ENCODE data around the gene GPATCH2. TPM values are rescaled to one million over a fixed set of nuclear protein-coding genes. Genes with fewer than 3 reads are reported as not detected.
"Not testable (repeated sequence)": the region's sequence is repeated elsewhere in the genome, so short reads cannot be mapped to it uniquely, and the experiment has no call there.

GPATCH2 gene
- total RNA-seq, 1 donor from 2014 or later: 10.7 TPM

DNA sequence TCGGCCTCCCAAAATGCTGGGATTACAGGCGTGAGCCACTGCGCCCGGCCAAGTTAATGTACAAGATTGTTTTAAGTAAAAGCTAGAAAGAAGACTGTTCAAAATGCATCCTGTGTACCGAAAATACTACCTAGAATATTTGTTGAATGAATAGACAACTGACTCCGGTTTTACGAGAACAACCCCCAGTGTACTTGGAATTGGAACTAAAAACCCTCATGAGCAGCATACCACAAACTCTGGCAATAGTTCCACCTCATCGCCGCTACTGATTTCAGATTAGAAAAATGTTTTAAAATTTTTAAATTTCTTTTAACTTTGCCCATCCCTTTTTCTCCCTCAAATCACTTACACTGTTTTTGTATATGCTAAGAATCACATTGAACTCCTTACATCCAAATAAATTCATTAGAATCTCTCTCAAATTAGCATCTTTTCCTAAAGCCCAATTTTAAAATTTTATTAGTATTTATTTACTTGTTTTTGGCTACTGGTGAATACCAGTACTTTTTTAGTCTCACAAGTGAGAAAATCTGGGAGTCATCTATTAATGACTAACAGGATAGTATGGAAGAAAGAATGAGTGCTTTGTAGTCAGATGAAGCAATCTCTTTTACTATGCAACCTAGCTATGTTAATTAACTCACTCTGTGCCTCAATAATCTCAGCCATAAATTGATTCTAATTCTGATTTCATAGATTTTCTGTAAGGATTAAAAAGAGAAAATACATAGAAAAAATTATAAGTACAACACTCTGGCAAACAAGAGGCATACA, 95.1 kb downstream of the GPATCH2 start:
- no peaks in the 10 kb centered on the region for H3K27me3 Mint-ChIP-seq (ENCODE audit: low read depth)
- no peak for DNase-seq (ENCODE audit: low spot score)
- H3K27ac Mint-ChIP-seq: no peak overlapping the region
- no peaks in the 10 kb centered on the region for H3K36me3 Mint-ChIP-seq (ENCODE audit: low read depth)
- no peak overlapping the region for H3K4me3 Mint-ChIP-seq (ENCODE audit: low read depth)
- intact Hi-C loops (cut with micrococcal nuclease): no loop called here
- no peaks in the 10 kb centered on the region for H3K4me1 Mint-ChIP-seq (ENCODE audit: low read depth)
- H3K9me3 Mint-ChIP-seq: no peaks in the 10 kb centered on the region

DNA sequence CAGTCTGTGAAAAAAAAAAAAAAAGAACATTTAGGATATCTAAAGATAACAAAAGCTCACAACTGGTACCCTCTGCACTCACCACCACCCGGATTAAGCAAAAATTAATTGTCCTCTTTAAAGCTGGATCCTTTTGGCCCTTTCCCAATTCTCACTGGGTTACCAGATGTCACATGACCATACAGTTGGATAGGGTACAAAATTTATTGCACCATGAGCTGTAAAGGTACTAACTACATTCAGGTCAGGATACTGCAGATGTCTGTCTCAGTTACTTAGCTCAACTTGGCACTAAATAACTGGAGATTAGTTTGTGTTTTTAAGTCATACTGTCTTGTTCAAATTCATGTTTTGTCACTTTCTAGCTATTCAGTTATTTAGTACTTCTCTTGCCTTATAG, 96.3 kb downstream of the GPATCH2 start:
- Mint-ChIP-seq H3K36me3 (ENCODE audit: low read depth) (no peaks in the 10 kb centered on the region), H3K27me3 (ENCODE audit: low read depth) (no peaks in the 10 kb centered on the region), H3K4me1 (ENCODE audit: low read depth) (no peaks in the 10 kb centered on the region), H3K27ac (no peak overlapping the region), H3K9me3 (no peaks in the 10 kb centered on the region), H3K4me3 (ENCODE audit: low read depth) (no peak overlapping the region)
- intact Hi-C loops (cut with micrococcal nuclease): no loop called here
- DNase-seq (ENCODE audit: low spot score): no peak

DNA sequence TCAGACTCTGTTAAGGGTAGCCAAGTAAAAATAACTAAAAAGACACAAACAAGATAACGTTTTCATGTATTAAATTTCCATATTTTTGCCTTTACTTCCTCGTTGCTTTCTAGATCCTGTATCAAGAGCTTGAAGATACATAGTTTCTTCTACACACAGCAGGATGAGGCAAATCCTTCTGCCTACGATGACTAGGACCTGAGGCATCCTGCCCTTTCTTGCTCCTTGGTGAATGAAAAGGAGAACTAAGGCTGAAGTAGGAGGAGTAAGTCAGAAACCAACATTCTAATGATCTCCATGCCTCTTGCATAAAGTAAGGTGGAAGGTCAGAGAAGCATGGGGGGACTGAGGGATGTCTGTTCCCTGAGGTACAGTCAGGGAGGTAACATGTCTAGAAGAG, 102.6 kb downstream of the GPATCH2 start:
- Mint-ChIP-seq H3K4me1 (ENCODE audit: low read depth) (no peaks in the 10 kb centered on the region), H3K27ac (no peak overlapping the region), H3K9me3 (no peaks in the 10 kb centered on the region), H3K27me3 (ENCODE audit: low read depth) (no peaks in the 10 kb centered on the region), H3K4me3 (ENCODE audit: low read depth) (no peak overlapping the region), H3K36me3 (ENCODE audit: low read depth) (no peaks in the 10 kb centered on the region)
- no peak for DNase-seq (ENCODE audit: low spot score)
- intact Hi-C loops (cut with micrococcal nuclease): no loop called here

DNA sequence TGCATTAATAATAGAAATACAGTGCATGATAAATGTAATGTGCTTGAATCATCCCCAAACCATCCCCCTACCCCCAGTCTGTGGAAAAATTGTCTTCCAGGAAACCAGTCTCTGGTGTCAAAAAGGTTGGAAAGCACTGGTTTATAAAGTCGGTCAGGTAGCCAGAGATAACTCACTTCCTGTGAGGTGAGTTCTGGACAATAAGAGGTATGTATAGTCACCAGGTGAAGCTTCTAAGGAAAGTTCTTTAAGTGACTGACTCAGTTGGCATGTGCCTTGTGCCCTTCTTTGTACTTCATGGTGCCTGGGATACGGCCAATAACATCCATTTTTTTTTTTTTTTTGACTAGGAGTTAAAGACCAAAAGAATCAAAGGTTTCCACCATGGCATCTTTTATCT, 103.7 kb downstream of the GPATCH2 start:
- Mint-ChIP-seq H3K36me3 (ENCODE audit: low read depth) (no peaks in the 10 kb centered on the region), H3K9me3 (no peaks in the 10 kb centered on the region), H3K27ac (no peak overlapping the region), H3K4me3 (ENCODE audit: low read depth) (no peak overlapping the region), H3K4me1 (ENCODE audit: low read depth) (no peaks in the 10 kb centered on the region), H3K27me3 (ENCODE audit: low read depth) (no peaks in the 10 kb centered on the region)
- DNase-seq (ENCODE audit: low spot score): no peak
- intact Hi-C loops (cut with micrococcal nuclease): no loop called here

DNA sequence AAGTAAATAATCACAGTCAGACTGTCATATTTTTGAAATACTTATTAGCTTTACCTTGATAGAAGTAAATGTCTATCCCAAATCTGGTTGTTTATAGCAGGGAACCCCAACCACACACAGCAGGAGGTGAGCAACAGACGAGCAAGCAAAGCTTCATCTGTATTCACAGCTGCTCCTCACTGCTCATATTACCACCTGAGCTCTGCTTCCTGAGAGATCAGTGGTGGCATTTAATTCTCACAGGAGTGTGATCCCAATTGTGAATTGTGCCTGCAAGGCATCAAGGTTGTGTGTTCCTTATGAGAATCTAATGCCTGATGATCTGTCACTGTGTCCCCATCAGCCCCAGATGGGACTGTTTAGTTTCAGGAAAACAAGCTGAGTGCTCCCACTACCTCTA, 104.3 kb downstream of the GPATCH2 start:
- H3K36me3 Mint-ChIP-seq (ENCODE audit: low read depth): no peaks in the 10 kb centered on the region
- no peak for DNase-seq (ENCODE audit: low spot score)
- intact Hi-C loops (cut with micrococcal nuclease): no loop called here
- H3K4me1 Mint-ChIP-seq (ENCODE audit: low read depth): no peaks in the 10 kb centered on the region
- no peaks in the 10 kb centered on the region for H3K27me3 Mint-ChIP-seq (ENCODE audit: low read depth)
- no peaks in the 10 kb centered on the region for H3K9me3 Mint-ChIP-seq
- H3K27ac Mint-ChIP-seq: no peak overlapping the region
- H3K4me3 Mint-ChIP-seq (ENCODE audit: low read depth): no peak overlapping the region

DNA sequence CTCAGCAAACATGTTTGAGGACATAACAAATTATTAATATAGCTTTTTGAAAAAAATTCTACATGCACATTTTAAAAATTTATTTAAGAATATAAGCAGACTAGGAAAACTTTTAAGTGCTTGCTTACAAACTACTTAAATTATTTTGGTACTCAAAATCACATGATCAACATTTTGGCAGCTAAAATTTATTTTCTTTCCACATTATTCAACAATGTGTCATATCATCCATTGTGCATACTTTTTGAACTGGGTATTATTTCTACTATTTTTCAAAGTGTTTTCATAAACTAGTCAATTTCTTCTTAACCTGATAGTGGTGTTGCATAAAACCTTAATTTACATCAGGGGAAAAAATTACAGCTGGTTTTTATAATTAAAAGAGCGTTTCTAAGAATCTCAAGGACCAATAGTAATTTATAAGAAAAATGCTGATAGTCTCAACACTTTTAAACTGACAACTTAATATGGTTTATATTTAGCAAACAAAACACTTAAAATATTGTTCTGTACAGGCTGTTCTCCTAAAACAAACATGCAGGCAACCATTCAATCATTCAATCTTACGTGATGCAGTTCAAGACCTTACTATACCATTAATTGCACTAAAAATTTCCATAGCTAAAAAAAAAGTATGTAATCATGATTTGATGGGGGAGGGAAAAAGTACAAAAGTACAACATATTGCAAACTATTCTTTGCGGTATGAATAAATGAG, 105.0 kb downstream of the GPATCH2 start:
- H3K9me3 Mint-ChIP-seq: no peaks in the 10 kb centered on the region
- no peaks in the 10 kb centered on the region for H3K27me3 Mint-ChIP-seq (ENCODE audit: low read depth)
- no peak overlapping the region for H3K4me3 Mint-ChIP-seq (ENCODE audit: low read depth)
- intact Hi-C loops (cut with micrococcal nuclease): no loop called here
- H3K36me3 Mint-ChIP-seq (ENCODE audit: low read depth): no peaks in the 10 kb centered on the region
- no peaks in the 10 kb centered on the region for H3K4me1 Mint-ChIP-seq (ENCODE audit: low read depth)
- H3K27ac Mint-ChIP-seq: no peak overlapping the region
- DNase-seq (ENCODE audit: low spot score): no peak

DNA sequence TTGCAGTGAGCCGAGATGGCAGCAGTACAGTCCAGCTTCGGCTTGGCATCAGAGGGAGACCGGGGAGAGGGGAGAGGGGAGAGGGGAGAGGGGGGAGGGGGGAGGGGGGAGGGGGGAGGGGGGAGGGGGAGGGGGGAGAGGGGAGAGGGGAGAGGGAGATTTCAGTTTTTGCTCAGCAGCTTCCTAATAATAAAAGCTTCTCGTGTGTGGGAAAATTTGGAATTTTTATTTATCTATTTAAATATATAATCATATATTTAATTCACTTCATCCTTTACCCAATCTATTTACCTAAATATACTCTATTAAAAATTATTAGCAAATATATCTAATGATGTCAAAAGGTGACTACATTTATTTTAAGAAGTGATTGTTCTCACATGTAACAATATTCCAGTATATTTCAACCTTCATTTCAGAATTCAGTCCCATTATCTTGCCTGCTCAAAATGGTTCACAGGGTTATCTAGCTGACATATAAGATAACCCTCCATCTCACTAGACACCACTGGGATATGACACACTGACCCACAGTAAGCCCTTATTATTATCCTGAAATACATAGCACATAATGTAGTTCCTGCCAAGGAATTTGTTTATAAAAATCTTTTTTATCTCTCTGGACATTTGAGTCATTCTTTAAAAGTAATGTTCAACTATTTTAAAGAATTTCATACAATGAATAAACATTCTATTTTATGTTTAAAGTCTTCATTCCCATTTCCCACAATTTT, 105.9 kb downstream of the GPATCH2 start:
- Mint-ChIP-seq H3K36me3 (ENCODE audit: low read depth) (no peaks in the 10 kb centered on the region), H3K27ac (no peak overlapping the region), H3K27me3 (ENCODE audit: low read depth) (no peaks in the 10 kb centered on the region), H3K9me3 (no peaks in the 10 kb centered on the region), H3K4me3 (ENCODE audit: low read depth) (no peak overlapping the region), H3K4me1 (ENCODE audit: low read depth) (no peaks in the 10 kb centered on the region)
- DNase-seq (ENCODE audit: low spot score): no peak
- intact Hi-C loops (cut with micrococcal nuclease): no loop called here

DNA sequence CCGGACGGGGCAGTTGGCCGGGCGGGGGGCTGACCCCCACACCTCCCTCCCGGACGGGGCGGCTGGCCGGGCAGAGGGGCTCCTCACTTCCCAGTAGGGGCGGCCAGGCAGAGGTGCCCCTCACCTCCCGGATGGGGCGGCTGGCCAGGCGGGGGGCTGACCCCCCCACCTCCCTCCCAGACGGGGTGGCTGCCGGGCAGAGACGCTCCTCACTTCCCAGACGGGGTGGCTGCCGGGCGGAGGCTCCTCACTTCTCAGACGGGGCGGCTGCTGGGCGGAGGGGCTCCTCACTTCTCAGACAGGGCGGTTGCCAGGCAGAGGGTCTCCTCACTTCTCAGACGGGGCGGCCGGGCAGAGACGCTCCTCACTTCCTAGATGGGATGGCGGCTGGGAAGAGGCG, 107.0 kb downstream of the GPATCH2 start:
- H3K4me3 Mint-ChIP-seq (ENCODE audit: low read depth); H3K4me1 Mint-ChIP-seq (ENCODE audit: low read depth); H3K9me3 Mint-ChIP-seq: not testable (repeated sequence)

DNA sequence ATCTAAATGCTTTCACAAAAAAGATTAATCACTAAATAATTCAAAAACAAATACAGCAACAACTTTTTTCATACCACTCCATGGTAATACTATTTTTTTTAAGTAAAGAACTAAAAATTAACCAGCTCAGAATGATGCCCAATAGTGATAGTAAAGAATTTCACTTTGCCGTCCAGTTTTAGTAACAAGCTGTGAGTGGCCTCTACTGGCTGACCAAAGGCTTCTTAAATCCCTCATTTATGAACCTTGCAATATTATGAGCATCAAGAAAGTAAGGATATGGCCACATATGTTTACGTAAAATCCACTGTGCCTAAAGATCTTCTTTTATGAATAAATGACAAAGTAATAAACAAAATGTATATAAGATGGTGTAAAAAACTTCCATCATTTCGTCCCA, 108.6 kb downstream of the GPATCH2 start:
- no peaks in the 10 kb centered on the region for H3K9me3 Mint-ChIP-seq
- no peak for DNase-seq (ENCODE audit: low spot score)
- intact Hi-C loops (cut with micrococcal nuclease): no loop called here
- no peaks in the 10 kb centered on the region for H3K27me3 Mint-ChIP-seq (ENCODE audit: low read depth)
- H3K4me1 Mint-ChIP-seq (ENCODE audit: low read depth): no peaks in the 10 kb centered on the region
- H3K36me3 Mint-ChIP-seq (ENCODE audit: low read depth): no peaks in the 10 kb centered on the region
- no peak overlapping the region for H3K27ac Mint-ChIP-seq
- H3K4me3 Mint-ChIP-seq (ENCODE audit: low read depth): no peak overlapping the region

More for the DNA sequence above, 107.0 kb downstream of the GPATCH2 start:
- H3K36me3 Mint-ChIP-seq (ENCODE audit: low read depth); H3K27ac Mint-ChIP-seq; DNase-seq (ENCODE audit: low spot score); H3K27me3 Mint-ChIP-seq (ENCODE audit: low read depth); intact Hi-C loops (cut with micrococcal nuclease): not testable (repeated sequence)

DNA sequence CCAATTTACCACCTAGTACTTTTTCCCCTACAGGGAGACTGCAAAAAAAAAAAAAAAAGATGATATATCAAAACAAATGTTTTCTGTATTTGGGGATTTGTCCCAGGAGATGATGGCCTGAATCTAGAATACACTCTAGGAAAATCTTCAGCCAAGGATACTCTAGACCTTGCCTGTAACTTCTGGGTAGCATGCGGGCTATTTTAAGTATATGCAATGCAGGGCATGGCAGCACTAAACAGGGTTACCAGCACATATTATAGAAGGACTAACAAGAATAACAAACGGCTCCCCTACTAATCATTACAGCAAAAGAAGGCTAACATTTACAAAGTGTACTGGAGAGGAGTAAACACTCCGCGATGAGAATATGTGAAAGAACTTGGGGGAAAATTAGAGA, 109.6 kb downstream of the GPATCH2 start:
- H3K4me3 Mint-ChIP-seq (ENCODE audit: low read depth): no peak overlapping the region
- no peaks in the 10 kb centered on the region for H3K36me3 Mint-ChIP-seq (ENCODE audit: low read depth)
- no peak overlapping the region for H3K27ac Mint-ChIP-seq
- H3K27me3 Mint-ChIP-seq (ENCODE audit: low read depth): no peaks in the 10 kb centered on the region
- H3K4me1 Mint-ChIP-seq (ENCODE audit: low read depth): no peaks in the 10 kb centered on the region
- no peak for DNase-seq (ENCODE audit: low spot score)
- no peaks in the 10 kb centered on the region for H3K9me3 Mint-ChIP-seq
- intact Hi-C loops (cut with micrococcal nuclease): no loop called here

DNA sequence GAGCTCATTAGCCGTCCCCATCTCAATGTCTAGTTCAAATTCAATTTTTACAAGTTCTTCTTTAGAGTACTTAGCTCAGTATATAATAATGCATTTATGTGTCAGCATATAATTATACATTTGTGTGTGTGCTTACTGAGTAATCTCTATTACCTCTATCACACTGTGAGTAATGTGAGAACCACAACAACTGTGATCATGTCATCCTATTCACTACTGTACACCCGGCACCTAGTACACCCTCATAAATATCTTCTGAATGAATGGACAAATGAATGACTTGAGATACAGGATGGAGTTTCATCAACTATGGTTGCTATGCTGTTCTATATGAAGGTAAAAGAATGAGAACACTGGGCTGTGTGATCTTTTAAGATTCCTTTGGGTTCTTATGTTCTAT, 124.0 kb downstream of the GPATCH2 start:
- intact Hi-C loops (cut with micrococcal nuclease): no loop called here
- Mint-ChIP-seq H3K4me1 (ENCODE audit: low read depth) (no peaks in the 10 kb centered on the region), H3K9me3 (no peaks in the 10 kb centered on the region), H3K27me3 (ENCODE audit: low read depth) (no peaks in the 10 kb centered on the region), H3K4me3 (ENCODE audit: low read depth) (no peak overlapping the region), H3K27ac (no peak overlapping the region), H3K36me3 (ENCODE audit: low read depth) (no peaks in the 10 kb centered on the region)
- no peak for DNase-seq (ENCODE audit: low spot score)

DNA sequence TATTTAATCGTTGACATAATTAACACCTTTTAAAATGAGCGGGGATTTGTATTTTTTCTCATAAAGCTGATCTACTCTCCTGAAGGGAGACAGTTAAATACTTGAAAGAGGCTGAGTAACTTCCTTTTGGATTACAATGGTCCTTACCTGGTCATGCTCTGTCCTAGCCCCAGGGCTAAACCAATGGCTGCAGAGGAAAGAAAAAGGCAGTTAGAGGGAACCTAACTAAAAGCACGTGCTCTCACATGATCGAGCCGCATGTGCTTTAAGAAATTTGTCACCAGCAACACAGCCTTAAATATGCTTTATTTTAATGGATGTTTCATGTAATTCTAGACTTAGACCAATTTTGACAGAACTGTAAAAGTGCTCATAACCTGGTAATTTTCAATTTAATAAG, 132.7 kb downstream of the GPATCH2 start:
- Mint-ChIP-seq H3K9me3 (no peaks in the 10 kb centered on the region), H3K4me3 (ENCODE audit: low read depth) (no peak overlapping the region), H3K36me3 (ENCODE audit: low read depth) (peaks cover 4% of the 10 kb centered on the region), H3K4me1 (ENCODE audit: low read depth) (peaks cover 14% of the 10 kb centered on the region), H3K27ac (no peak overlapping the region), H3K27me3 (ENCODE audit: low read depth) (no peaks in the 10 kb centered on the region)
- no peak for DNase-seq (ENCODE audit: low spot score)
- intact Hi-C loops (cut with micrococcal nuclease): no loop called here

DNA sequence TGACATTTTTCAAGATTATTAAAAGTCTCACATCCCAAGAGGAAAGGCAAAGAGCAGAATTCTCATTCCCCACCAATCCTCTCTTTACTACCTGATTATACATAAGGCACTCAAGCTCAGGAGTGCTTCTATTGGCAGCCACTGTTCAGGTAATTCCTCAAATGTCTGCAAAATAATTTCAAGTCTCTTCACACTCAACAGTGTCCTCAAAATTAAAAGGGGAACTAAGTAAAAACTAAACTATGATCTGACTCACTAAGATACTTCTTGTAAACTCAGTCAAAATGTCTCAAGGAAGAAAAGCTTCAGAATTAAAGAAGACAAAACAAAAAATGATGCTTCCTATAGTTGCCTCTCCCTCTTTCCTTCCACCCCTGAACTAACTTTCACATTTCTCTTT, 135.6 kb downstream of the GPATCH2 start:
- no peak for DNase-seq (ENCODE audit: low spot score)
- Mint-ChIP-seq H3K4me3 (ENCODE audit: low read depth) (no peak overlapping the region), H3K9me3 (no peaks in the 10 kb centered on the region), H3K27me3 (ENCODE audit: low read depth) (no peaks in the 10 kb centered on the region), H3K27ac (no peak overlapping the region), H3K4me1 (ENCODE audit: low read depth) (peaks cover 14% of the 10 kb centered on the region), H3K36me3 (ENCODE audit: low read depth) (peaks cover 4% of the 10 kb centered on the region)
- intact Hi-C loops (cut with micrococcal nuclease): no loop called here

Measured in activated T-helper 2 cell treated with anti-CD3 and anti-CD28 coated beads, Interferon-gamma antibody, Interleukin-2, Interleukin-4, amounts not matched to agents 10 μg/mL and 5 μg/mL and 100 μg/mL, durations not matched to agents 14 hours and 24 hours and 36 hours (primary cell).